Endothelial cell (in vitro differentiated cells): ENCODE data around the gene GTF2A1. TPM values are rescaled to one million over a fixed set of nuclear protein-coding genes. Genes with fewer than 3 reads are reported as not detected.
A peak's percentile ranks its signal among the peaks of the same experiment; 100 is the strongest.

ENCODE experiments used
- DNase-seq: peaks from one replicate; pipeline ENCODE4 v3.0.0; 2021; ENCODE audit warnings: low spot score
- H3K27ac Mint-ChIP-seq: one replicate; pipeline ENCODE4 v1.8.0; 2021; ENCODE audit warnings: mixed read lengths, inconsistent platforms; ENCODE audit not compliant: unreplicated experiment
- H3K27me3 Mint-ChIP-seq: one replicate; pipeline ENCODE4 v1.8.0; 2021; ENCODE audit warnings: mild to moderate bottlenecking, moderate library complexity, mixed read lengths, inconsistent platforms; ENCODE audit not compliant: unreplicated experiment
- H3K36me3 Mint-ChIP-seq: one replicate; pipeline ENCODE4 v1.8.0; 2021; ENCODE audit warnings: mild to moderate bottlenecking, low read depth, mixed read lengths, inconsistent platforms; ENCODE audit not compliant: unreplicated experiment
- H3K4me1 Mint-ChIP-seq: one replicate; pipeline ENCODE4 v1.8.0; 2021; ENCODE audit warnings: mild to moderate bottlenecking, mixed read lengths, inconsistent platforms; ENCODE audit not compliant: unreplicated experiment
- H3K4me3 Mint-ChIP-seq: one replicate; pipeline ENCODE4 v1.8.0; 2021; ENCODE audit warnings: mild to moderate bottlenecking, mixed read lengths, inconsistent platforms; ENCODE audit not compliant: unreplicated experiment
- H3K9me3 Mint-ChIP-seq: one replicate; pipeline ENCODE4 v1.8.0; 2021; ENCODE audit warnings: mixed read lengths, inconsistent platforms; ENCODE audit not compliant: unreplicated experiment
- total RNA-seq: library from RNA; stranded (reverse); fragmentation: NEBNext Ultra II Directional; extraction: Animal tissue kit (Norgen Biotek cat#: 25700); gene quantifications from one replicate; pipeline ENCODE4 v1.2.1, GENCODE V29; 2021; ENCODE audit not compliant: unreplicated experiment
- TF ChIP-seq, protein P1 (sequence below): fragments of 200-600 bp; sonication (generic); IDR thresholded peaks from one replicate; pipeline ENCODE4 v1.5.0; 2021; ENCODE audit warnings: antibody characterized with exemption; ENCODE audit not compliant: unreplicated experiment

The GTF2A1 gene
- total RNA-seq, 1 donor from 2014 or later: 34.6 TPM

DNA sequence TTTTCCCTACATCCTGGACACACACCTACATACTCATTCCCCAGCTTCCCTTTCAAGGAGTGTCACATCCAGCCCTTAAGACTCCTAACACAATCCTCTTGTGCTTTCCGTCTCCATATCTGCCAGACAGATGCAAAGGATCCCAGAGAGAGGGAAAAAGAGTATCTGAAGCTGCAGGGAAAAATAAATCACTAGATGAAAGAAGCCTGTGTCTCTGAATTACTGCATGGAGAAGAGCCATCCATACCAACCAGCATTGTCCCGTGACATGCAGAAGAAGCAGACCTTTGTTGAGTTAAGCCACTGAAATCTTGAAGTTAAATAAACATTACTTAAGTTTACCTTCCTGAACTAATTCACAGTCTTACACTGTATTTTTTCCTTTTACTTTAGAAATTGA lies 54.6 kb downstream of the GTF2A1 start:
- Mint-ChIP-seq H3K4me3 (no peak overlapping the region), H3K9me3 (no peaks in the 10 kb centered on the region), H3K4me1 (peaks cover 12% of the 10 kb centered on the region), H3K27ac (no peak overlapping the region), H3K27me3 (peaks cover 3% of the 10 kb centered on the region), H3K36me3 (no peaks in the 10 kb centered on the region)
- no peak for DNase-seq
- TF ChIP-seq, protein P1, sequence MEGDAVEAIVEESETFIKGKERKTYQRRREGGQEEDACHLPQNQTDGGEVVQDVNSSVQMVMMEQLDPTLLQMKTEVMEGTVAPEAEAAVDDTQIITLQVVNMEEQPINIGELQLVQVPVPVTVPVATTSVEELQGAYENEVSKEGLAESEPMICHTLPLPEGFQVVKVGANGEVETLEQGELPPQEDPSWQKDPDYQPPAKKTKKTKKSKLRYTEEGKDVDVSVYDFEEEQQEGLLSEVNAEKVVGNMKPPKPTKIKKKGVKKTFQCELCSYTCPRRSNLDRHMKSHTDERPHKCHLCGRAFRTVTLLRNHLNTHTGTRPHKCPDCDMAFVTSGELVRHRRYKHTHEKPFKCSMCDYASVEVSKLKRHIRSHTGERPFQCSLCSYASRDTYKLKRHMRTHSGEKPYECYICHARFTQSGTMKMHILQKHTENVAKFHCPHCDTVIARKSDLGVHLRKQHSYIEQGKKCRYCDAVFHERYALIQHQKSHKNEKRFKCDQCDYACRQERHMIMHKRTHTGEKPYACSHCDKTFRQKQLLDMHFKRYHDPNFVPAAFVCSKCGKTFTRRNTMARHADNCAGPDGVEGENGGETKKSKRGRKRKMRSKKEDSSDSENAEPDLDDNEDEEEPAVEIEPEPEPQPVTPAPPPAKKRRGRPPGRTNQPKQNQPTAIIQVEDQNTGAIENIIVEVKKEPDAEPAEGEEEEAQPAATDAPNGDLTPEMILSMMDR: no peak

DNA sequence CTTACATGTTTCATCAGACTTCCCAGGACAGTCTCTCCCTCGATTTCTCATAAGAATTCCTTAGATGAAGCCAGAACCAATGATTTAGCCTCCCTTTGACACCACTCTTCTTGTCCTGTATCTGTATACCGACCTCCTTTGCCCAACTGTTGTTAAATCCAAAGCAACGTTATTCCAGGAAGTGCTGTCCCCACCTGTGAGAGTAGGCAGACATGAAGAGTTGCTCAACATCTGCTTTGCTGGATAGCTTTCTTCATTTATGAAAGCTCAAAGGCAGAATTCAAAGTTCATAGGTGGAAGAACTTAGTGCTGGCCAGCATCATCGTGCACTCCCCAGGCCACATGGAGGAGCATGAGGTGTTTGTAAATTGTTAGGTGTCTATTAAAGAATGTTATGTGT lies 55.6 kb downstream of the GTF2A1 start:
- TF ChIP-seq, protein P1: no peak
- no peaks in the 10 kb centered on the region for H3K36me3 Mint-ChIP-seq
- peaks cover 3% of the 10 kb centered on the region for H3K27me3 Mint-ChIP-seq
- H3K27ac Mint-ChIP-seq: no peak overlapping the region
- no peak for DNase-seq
- H3K4me3 Mint-ChIP-seq: no peak overlapping the region
- H3K4me1 Mint-ChIP-seq: peaks cover 7% of the 10 kb centered on the region
- H3K9me3 Mint-ChIP-seq: no peaks in the 10 kb centered on the region

DNA sequence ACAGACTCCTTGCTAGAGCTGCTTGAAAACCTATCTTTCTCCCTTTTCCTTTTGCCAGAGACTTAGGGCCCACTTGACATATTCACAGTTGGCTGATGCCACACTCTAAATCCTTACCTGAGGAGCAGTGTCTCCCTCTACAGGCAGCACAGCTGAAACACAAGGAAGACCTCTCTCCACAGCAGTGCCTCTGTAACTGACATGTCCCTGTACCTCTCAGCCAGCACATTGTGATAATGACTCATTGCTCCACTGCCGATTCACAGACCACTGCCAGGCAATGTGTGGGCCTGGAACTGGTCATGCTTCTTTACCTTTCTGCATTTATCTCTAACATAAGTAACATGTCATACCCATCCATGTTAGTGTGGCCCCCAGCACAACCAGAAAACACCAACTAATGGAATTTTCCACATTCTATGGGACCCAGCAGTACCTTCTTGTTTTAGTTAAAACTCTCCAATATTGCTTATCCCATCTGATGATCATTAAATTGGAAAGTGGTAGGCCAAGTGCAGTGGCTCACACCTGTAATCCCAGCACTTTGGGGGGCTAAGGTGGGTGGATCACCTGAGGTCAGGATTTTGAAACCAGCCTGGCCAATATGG lies 56.5 kb downstream of the GTF2A1 start:
- TF ChIP-seq, protein P1: peak; percentile 61
- Mint-ChIP-seq H3K9me3 (no peaks in the 10 kb centered on the region), H3K4me1 (peaks cover 2% of the 10 kb centered on the region), H3K4me3 (no peak overlapping the region), H3K27ac (no peak overlapping the region), H3K36me3 (no peaks in the 10 kb centered on the region), H3K27me3 (peaks cover 3% of the 10 kb centered on the region)
- DNase-seq: peak; percentile 69

- TF ChIP-seq, protein P1: no peak
- Mint-ChIP-seq H3K27ac (no peak overlapping the region), H3K27me3 (peaks cover 3% of the 10 kb centered on the region), H3K9me3 (no peaks in the 10 kb centered on the region), H3K4me3 (no peak overlapping the region), H3K36me3 (no peaks in the 10 kb centered on the region), H3K4me1 (peaks cover 2% of the 10 kb centered on the region)
- DNase-seq: no peak
Measured at GRCh38 chr14:81162941-81163340, 57.8 kb downstream of the GTF2A1 start.

DNA sequence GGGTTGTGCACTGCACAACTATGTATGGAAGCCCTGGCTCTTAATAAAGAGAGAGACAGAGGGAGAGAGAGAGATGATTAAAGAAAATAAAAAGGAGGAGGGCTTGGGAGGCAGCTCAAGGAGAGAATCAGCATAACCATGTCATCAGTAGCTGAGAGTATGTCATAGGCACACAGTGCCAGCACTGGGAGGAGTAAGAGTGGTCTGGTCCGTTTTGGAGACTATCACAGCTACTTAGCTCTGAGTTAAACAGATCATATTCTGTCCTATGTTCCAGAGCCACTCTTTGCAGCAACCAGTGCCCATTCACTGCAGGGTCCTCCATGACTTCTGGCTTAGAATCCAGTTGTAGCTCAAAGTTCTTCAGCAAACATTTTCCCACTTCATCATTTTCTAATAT lies 59.0 kb downstream of the GTF2A1 start:
- H3K4me3 Mint-ChIP-seq: no peak overlapping the region
- H3K36me3 Mint-ChIP-seq: no peaks in the 10 kb centered on the region
- no peak overlapping the region for H3K27ac Mint-ChIP-seq
- peaks cover 2% of the 10 kb centered on the region for H3K4me1 Mint-ChIP-seq
- H3K9me3 Mint-ChIP-seq: no peaks in the 10 kb centered on the region
- DNase-seq: no peak
- H3K27me3 Mint-ChIP-seq: peaks cover 3% of the 10 kb centered on the region
- TF ChIP-seq, protein P1: no peak
